HepG2 (cell line): ENCODE data around the gene KIAA0232. TPM values are rescaled to one million over a fixed set of nuclear protein-coding genes. Genes with fewer than 3 reads are reported as not detected.

ENCODE experiments used
- HOXD1 ChIP-seq: sonication (generic); formaldehyde crosslinking; IDR thresholded peaks from 2 replicates; pipeline ENCODE4 v1.5.0; 2020; ENCODE audit warnings: missing genetic modification reagents
- MEF2D ChIP-seq: sonication (generic); formaldehyde crosslinking; IDR thresholded peaks from 2 replicates; pipeline ENCODE4 v1.5.1; 2020; ENCODE audit warnings: mild to moderate bottlenecking, missing genetic modification reagents
- MTERF4 ChIP-seq: sonication (generic); formaldehyde crosslinking; IDR thresholded peaks from 2 replicates; pipeline ENCODE4 v1.8.0; 2023; ENCODE audit warnings: mild to moderate bottlenecking, missing genetic modification reagents
- REXO4 ChIP-seq: sonication (generic); formaldehyde crosslinking; IDR thresholded peaks from 2 replicates; pipeline ENCODE4 v1.8.0; 2022; ENCODE audit warnings: missing genetic modification reagents, mild to moderate bottlenecking, borderline replicate concordance
- TFAP4 ChIP-seq: sonication (generic); IDR thresholded peaks from 2 replicates; pipeline ENCODE4 v1.6.1; 2016; ENCODE audit warnings: low read depth, borderline replicate concordance
- U2AF2 ChIP-seq: fragments of 200-400 bp; formaldehyde crosslinking; IDR thresholded peaks from 2 replicates; pipeline ENCODE4 v1.6.1; 2017; ENCODE audit warnings: low read depth, mild to moderate bottlenecking, low read length
- ZBTB1 ChIP-seq: sonication (generic); formaldehyde crosslinking; IDR thresholded peaks from 2 replicates; pipeline ENCODE4 v1.4.0; 2020; ENCODE audit warnings: missing genetic modification reagents, borderline replicate concordance
- ZBTB49 ChIP-seq: sonication (generic); formaldehyde crosslinking; IDR thresholded peaks from 2 replicates; pipeline ENCODE4 v1.4.0; 2020; ENCODE audit warnings: missing genetic modification reagents, borderline replicate concordance
- ZFYVE20 ChIP-seq: sonication (generic); formaldehyde crosslinking; IDR thresholded peaks from 2 replicates; pipeline ENCODE4 v1.8.0; 2023; ENCODE audit warnings: low read depth, mild to moderate bottlenecking, moderate library complexity, missing genetic modification reagents, borderline replicate concordance
- ZNF12 ChIP-seq: sonication (generic); formaldehyde crosslinking; IDR thresholded peaks from 2 replicates; pipeline ENCODE4 v1.5.0; 2020; ENCODE audit warnings: missing genetic modification reagents
- ZNF326 ChIP-seq: sonication (generic); formaldehyde crosslinking; IDR thresholded peaks from 2 replicates; pipeline ENCODE4 v1.4.0; 2020; ENCODE audit warnings: missing genetic modification reagents, borderline replicate concordance
- ZNF556 ChIP-seq: sonication (generic); formaldehyde crosslinking; IDR thresholded peaks from 2 replicates; pipeline ENCODE4 v1.4.0; 2020; ENCODE audit warnings: mild to moderate bottlenecking, missing genetic modification reagents, borderline replicate concordance
- ZNF652 ChIP-seq: IDR thresholded peaks from 2 replicates; pipeline ENCODE4 v1.6.1; 2016; ENCODE audit warnings: low read depth, borderline replicate concordance
- ZNF75D ChIP-seq: sonication (generic); formaldehyde crosslinking; IDR thresholded peaks from 2 replicates; pipeline ENCODE4 v1.8.1; 2023; ENCODE audit warnings: missing genetic modification reagents, mild to moderate bottlenecking, borderline replicate concordance
- ZNF768 ChIP-seq: sonication (generic); formaldehyde crosslinking; IDR thresholded peaks from 2 replicates; pipeline ENCODE4 v1.4.0; 2020; ENCODE audit warnings: missing genetic modification reagents
- polyA plus RNA-seq, 8 experiments: library from polyadenylated mRNA; depleted of rRNA in 3 of 8; stranded (reverse) in 7 of 8; unstranded in 1 of 8; fragments of >200 nt; fragmentation: Illumina TruSeq in 4 of 8; extraction: Trizol in 4 of 8; gene quantifications; 2 replicates each; pipeline versions ENCODE4 v1.2.1 to v1.2.3, GENCODE V29; 2011 to 2016; ENCODE audit warnings: low read depth in 4 of 8, missing spikeins in 1 of 8, mixed read lengths in 1 of 8; ENCODE audit not compliant: insufficient read depth in 1 of 8
- total RNA-seq, 5 experiments: library from RNA; depleted of rRNA; stranded (reverse); fragments of >200 nt; fragmentation: Illumina TruSeq; extraction: Trizol; gene quantifications; 2 replicates each; pipeline ENCODE4 v1.2.3, GENCODE V29; 2016; ENCODE audit warnings: low read depth in 1 of 5
- TF ChIP-seq, protein P1 (sequence below): sonication (generic); formaldehyde crosslinking; conservative IDR thresholded peaks from 2 replicates; pipeline ENCODE4 v1.8.0; 2022; ENCODE audit warnings: mild to moderate bottlenecking, moderate library complexity, missing genetic modification reagents
- TF ChIP-seq, protein P2 (sequence below): sonication (generic); formaldehyde crosslinking; IDR thresholded peaks from 2 replicates; pipeline ENCODE4 v1.4.0; 2020; ENCODE audit warnings: missing genetic modification reagents

The KIAA0232 gene
- total and polyA plus RNA-seq, 2 of the 13 experiments (the other 11 are each of a cell fraction or from before 2014, with no cell fraction given): 7.8 to 17.1 TPM

DNA sequence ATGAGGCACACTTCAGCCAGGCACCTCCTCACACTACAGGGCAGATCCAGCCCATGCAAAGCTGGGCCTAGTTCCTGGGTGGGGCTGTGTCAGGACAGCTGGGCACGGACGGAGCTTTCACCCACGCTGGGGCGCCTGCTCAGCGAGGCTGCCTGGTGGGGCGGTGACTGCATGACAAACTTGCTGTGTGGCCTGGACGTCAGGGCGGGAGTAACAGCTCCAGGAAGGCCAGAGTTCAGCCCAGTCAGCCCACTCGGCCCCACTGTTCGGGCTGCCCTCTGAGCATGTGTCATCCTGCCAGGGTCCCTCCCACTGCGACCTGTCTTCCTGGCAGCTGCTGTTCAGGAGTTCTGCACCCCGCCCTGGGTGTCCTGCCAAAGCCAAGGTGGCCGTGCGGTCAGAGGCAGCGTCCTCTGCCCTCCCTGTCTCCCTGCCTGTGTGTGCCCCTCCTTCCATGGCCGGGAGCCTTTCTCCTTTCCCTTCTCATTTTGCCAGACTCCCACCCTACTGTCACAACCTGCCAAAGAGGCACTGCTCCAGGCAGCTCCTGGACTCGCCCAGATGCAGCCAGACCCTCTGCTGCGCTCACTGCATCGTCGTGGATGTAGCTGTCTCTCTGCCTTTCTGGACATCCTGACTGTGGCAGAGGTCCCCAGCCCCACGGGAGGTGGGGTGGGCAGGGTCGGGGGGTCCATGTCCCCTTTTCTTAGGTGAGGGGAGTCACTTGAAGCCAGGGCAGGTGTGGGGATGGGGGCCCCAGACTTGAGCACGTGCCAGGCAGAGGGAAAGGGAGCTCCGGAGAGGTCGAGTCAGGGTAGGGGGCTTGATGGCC is 33.0 kb upstream of the KIAA0232 start (continued):
- TF ChIP-seq MEF2D (CRISPR knock-in tag): peak; percentile 79; the same call in 1 of the 2 replicates
- TF ChIP-seq ZNF768 (CRISPR knock-in tag): peak; percentile 84
- no peak for TF ChIP-seq ZFYVE20
- no peak for TF ChIP-seq ZBTB1 (CRISPR knock-in tag)
- TF ChIP-seq ZNF326 (CRISPR knock-in tag): no peak
- TF ChIP-seq ZNF652 (CRISPR knock-in tag): no peak
- TF ChIP-seq MTERF4 (CRISPR knock-in tag): no peak
- no peak; the same call in 1 of the 2 replicates for TF ChIP-seq HOXD1 (CRISPR knock-in tag)
- TF ChIP-seq ZNF75D (CRISPR knock-in tag): no peak
- TF ChIP-seq REXO4: no peak
- no peak; the same call in 1 of the 2 replicates for TF ChIP-seq ZNF12 (CRISPR knock-in tag)
- TF ChIP-seq U2AF2: no peak
- no peak for TF ChIP-seq ZBTB49
- TF ChIP-seq TFAP4: peak; percentile 91
- TF ChIP-seq, protein P1, sequence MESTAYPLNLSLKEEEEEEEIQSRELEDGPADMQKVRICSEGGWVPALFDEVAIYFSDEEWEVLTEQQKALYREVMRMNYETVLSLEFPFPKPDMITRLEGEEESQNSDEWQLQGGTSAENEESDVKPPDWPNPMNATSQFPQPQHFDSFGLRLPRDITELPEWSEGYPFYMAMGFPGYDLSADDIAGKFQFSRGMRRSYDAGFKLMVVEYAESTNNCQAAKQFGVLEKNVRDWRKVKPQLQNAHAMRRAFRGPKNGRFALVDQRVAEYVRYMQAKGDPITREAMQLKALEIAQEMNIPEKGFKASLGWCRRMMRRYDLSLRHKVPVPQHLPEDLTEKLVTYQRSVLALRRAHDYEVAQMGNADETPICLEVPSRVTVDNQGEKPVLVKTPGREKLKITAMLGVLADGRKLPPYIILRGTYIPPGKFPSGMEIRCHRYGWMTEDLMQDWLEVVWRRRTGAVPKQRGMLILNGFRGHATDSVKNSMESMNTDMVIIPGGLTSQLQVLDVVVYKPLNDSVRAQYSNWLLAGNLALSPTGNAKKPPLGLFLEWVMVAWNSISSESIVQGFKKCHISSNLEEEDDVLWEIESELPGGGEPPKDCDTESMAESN (CRISPR knock-in tag): 0 out of 2 replicates have a peak, but pooled peaks have one; percentile 12
- peak; percentile 56; the same call in 1 of the 2 replicates for TF ChIP-seq ZNF556
- TF ChIP-seq, protein P2, sequence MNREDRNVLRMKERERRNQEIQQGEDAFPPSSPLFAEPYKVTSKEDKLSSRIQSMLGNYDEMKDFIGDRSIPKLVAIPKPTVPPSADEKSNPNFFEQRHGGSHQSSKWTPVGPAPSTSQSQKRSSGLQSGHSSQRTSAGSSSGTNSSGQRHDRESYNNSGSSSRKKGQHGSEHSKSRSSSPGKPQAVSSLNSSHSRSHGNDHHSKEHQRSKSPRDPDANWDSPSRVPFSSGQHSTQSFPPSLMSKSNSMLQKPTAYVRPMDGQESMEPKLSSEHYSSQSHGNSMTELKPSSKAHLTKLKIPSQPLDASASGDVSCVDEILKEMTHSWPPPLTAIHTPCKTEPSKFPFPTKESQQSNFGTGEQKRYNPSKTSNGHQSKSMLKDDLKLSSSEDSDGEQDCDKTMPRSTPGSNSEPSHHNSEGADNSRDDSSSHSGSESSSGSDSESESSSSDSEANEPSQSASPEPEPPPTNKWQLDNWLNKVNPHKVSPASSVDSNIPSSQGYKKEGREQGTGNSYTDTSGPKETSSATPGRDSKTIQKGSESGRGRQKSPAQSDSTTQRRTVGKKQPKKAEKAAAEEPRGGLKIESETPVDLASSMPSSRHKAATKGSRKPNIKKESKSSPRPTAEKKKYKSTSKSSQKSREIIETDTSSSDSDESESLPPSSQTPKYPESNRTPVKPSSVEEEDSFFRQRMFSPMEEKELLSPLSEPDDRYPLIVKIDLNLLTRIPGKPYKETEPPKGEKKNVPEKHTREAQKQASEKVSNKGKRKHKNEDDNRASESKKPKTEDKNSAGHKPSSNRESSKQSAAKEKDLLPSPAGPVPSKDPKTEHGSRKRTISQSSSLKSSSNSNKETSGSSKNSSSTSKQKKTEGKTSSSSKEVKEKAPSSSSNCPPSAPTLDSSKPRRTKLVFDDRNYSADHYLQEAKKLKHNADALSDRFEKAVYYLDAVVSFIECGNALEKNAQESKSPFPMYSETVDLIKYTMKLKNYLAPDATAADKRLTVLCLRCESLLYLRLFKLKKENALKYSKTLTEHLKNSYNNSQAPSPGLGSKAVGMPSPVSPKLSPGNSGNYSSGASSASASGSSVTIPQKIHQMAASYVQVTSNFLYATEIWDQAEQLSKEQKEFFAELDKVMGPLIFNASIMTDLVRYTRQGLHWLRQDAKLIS (CRISPR knock-in tag): no peak
